ENCODE results near the gene WDR93. TPM values are rescaled to one million over a fixed set of nuclear protein-coding genes. Genes with fewer than 3 reads are reported as not detected.

WDR93 gene
- total RNA-seq, 1 experiment from 2014 or later, result 0.33 TPM

DNA sequence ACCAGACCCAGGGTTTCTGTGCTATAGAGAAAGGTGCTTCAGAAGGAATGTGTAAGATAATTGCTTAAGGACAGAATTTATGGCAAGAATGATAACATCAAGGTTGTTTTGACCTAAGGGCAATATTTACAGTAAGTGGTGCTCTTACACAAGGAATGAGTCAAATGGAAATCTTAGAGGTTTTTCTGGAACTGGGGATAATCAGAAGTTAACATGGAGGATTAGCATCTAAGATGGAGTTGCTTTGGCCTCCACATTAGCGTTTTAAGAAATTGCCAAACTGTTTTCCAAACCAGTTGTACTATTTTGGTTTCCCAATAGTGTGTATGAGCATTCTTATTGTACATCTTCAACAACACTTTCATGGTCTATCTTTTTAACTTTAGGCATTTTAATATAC lies 3.1 kb downstream of the WDR93 start:
- H3K9me3 Mint-ChIP-seq (ENCODE audit: unreplicated experiment), result no peaks in the 10 kb centered on the region
- no TSS peak for BruUV-seq (replicated peaks)
- TF ChIP-seq, protein P1, sequence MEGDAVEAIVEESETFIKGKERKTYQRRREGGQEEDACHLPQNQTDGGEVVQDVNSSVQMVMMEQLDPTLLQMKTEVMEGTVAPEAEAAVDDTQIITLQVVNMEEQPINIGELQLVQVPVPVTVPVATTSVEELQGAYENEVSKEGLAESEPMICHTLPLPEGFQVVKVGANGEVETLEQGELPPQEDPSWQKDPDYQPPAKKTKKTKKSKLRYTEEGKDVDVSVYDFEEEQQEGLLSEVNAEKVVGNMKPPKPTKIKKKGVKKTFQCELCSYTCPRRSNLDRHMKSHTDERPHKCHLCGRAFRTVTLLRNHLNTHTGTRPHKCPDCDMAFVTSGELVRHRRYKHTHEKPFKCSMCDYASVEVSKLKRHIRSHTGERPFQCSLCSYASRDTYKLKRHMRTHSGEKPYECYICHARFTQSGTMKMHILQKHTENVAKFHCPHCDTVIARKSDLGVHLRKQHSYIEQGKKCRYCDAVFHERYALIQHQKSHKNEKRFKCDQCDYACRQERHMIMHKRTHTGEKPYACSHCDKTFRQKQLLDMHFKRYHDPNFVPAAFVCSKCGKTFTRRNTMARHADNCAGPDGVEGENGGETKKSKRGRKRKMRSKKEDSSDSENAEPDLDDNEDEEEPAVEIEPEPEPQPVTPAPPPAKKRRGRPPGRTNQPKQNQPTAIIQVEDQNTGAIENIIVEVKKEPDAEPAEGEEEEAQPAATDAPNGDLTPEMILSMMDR (IDR thresholded peaks at IDR 0.05; ENCODE audit: unreplicated experiment), result no peak
- H3K27me3 Mint-ChIP-seq (ENCODE audit: insufficient read depth, unreplicated experiment), result no peaks in the 10 kb centered on the region
- POLR2A ChIA-PET, result no interaction called here
- no peak overlapping the region for H3K27ac Mint-ChIP-seq (ENCODE audit: low read depth, unreplicated experiment)
- peaks cover 5% of the 10 kb centered on the region for H3K4me1 Mint-ChIP-seq (ENCODE audit: insufficient read depth, unreplicated experiment)
- no peak for DNase-seq (ENCODE audit: unreplicated experiment)
- intact Hi-C loops (cut with micrococcal nuclease), result loop anchor here (5.0 kb wide), 1 partner anchor 46 kb away; no protein-coding TSS in a partner anchor
- CTCF ChIA-PET, result interaction anchor here (0.7 kb wide), 1 partner anchor 82 kb away, joined by 3 read pairs; no protein-coding TSS in a partner anchor
- no peaks in the 10 kb centered on the region for H3K36me3 Mint-ChIP-seq (ENCODE audit: insufficient read depth, unreplicated experiment)
- H3K4me3 Mint-ChIP-seq (ENCODE audit: unreplicated experiment), result no peak overlapping the region

DNA sequence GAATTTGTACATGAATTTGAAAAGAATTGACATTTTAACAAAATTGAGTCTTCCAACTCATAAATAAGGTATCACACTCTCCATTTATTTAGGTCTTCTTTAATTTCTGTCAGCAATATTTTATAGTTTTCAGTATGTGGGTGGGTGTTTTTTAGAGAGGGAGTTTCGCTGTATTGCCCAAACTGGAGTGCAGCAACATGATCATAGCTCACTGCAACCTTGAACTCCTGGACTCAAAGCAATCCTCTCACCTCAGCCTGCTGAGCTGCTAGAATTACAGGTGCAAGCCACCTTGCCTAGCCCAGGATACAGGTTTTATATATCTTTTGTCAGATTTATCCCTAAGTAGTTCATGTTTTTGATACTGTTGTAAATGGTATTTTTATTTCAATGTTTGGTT lies 4.6 kb downstream of the WDR93 start:
- H3K4me1 Mint-ChIP-seq (ENCODE audit: insufficient read depth, unreplicated experiment), result peaks cover 5% of the 10 kb centered on the region
- no peaks in the 10 kb centered on the region for H3K27me3 Mint-ChIP-seq (ENCODE audit: insufficient read depth, unreplicated experiment)
- no peaks in the 10 kb centered on the region for H3K36me3 Mint-ChIP-seq (ENCODE audit: insufficient read depth, unreplicated experiment)
- no peaks in the 10 kb centered on the region for H3K9me3 Mint-ChIP-seq (ENCODE audit: unreplicated experiment)
- no peak overlapping the region for H3K4me3 Mint-ChIP-seq (ENCODE audit: unreplicated experiment)
- no peak for DNase-seq (ENCODE audit: unreplicated experiment)
- H3K27ac Mint-ChIP-seq (ENCODE audit: low read depth, unreplicated experiment), result no peak overlapping the region
- intact Hi-C loops (cut with micrococcal nuclease), result no loop called here
- POLR2A ChIA-PET, result interaction anchor here (0.6 to 0.8 kb wide), 3 partner anchors 10 to 523 kb away, joined by 3 to 4 read pairs (median 4); no protein-coding TSS in a partner anchor
- TF ChIP-seq, protein P1 (IDR thresholded peaks at IDR 0.05; ENCODE audit: unreplicated experiment), result no peak
- CTCF ChIA-PET, result no interaction called here
- BruUV-seq (replicated peaks), result no TSS peak

DNA sequence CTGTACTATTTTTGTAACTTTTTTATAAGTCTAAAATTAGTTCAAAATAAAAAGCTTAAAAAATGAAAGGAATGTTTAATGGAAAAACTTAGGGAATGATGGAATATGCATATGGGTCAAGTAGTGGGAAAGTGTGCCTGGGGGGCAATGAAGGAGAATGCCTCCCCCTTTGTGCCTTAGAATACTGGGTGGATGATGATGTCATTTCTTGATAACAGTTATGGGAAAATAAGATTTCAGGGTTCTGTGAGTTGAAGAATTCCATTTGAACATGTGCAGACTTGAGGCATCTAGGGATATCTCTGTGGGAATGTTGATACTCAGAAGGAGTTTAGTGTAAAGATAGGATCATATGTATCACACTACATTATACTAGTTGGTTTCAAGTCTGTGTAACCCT lies 13.8 kb downstream of the WDR93 start:
- Mint-ChIP-seq H3K4me1 (ENCODE audit: insufficient read depth, unreplicated experiment) (no peaks in the 10 kb centered on the region), H3K27ac (ENCODE audit: low read depth, unreplicated experiment) (no peak overlapping the region), H3K9me3 (ENCODE audit: unreplicated experiment) (no peaks in the 10 kb centered on the region), H3K4me3 (ENCODE audit: unreplicated experiment) (no peak overlapping the region), H3K36me3 (ENCODE audit: insufficient read depth, unreplicated experiment) (no peaks in the 10 kb centered on the region), H3K27me3 (ENCODE audit: insufficient read depth, unreplicated experiment) (peaks cover 23% of the 10 kb centered on the region)
- no peak for DNase-seq (ENCODE audit: unreplicated experiment)
- CTCF ChIA-PET, result interaction anchor here (1.0 kb wide), 1 partner anchor 31 kb away, joined by 4 read pairs; no protein-coding TSS in a partner anchor
- intact Hi-C loops (cut with micrococcal nuclease), result no loop called here
- POLR2A ChIA-PET, result no interaction called here
- TF ChIP-seq, protein P1 (IDR thresholded peaks at IDR 0.05; ENCODE audit: unreplicated experiment), result no peak
- no TSS peak for BruUV-seq (replicated peaks)

DNA sequence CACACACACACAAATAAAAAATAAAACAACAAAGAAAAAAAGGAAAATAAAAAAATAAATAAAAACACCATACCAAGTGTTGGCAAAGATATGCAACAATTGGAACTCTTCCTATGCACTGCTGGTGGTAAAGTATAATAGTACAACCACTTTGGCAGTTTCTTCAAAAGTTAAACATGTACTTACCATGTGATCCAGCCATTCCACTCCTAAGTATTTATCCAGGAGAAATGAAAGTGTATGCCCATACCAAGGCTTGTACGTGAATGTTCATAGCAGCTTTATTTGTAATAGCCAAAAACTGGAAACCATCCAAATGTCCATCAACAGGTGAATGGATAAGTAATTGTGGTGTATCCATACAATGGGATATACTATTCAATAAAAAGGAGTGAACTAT lies 17.0 kb downstream of the WDR93 start:
- no peaks in the 10 kb centered on the region for H3K36me3 Mint-ChIP-seq (ENCODE audit: insufficient read depth, unreplicated experiment)
- H3K4me1 Mint-ChIP-seq (ENCODE audit: insufficient read depth, unreplicated experiment), result no peaks in the 10 kb centered on the region
- CTCF ChIA-PET, result interaction anchor here (0.7 kb wide), 1 partner anchor 16 kb away, joined by 6 read pairs; no protein-coding TSS in a partner anchor
- no peak for DNase-seq (ENCODE audit: unreplicated experiment)
- TF ChIP-seq, protein P1 (IDR thresholded peaks at IDR 0.05; ENCODE audit: unreplicated experiment), result no peak
- no peak overlapping the region for H3K4me3 Mint-ChIP-seq (ENCODE audit: unreplicated experiment)
- BruUV-seq (replicated peaks), result no TSS peak
- H3K27me3 Mint-ChIP-seq (ENCODE audit: insufficient read depth, unreplicated experiment), result peaks cover 23% of the 10 kb centered on the region
- no peak overlapping the region for H3K27ac Mint-ChIP-seq (ENCODE audit: low read depth, unreplicated experiment)
- intact Hi-C loops (cut with micrococcal nuclease), result no loop called here
- POLR2A ChIA-PET, result no interaction called here
- no peaks in the 10 kb centered on the region for H3K9me3 Mint-ChIP-seq (ENCODE audit: unreplicated experiment)

All from MCF 10A (cell line).